Lower leg skin (tissue), 3 donors: ENCODE measurements around the gene PIK3CA.

ENCODE experiments used
- CTCF ChIP-seq, 3 donors: fragments of 450-650 bp; IDR thresholded peaks; one replicate each; pipeline ENCODE4 v1.5.1; 2016; ENCODE audit warnings: antibody characterized with exemption in 3 of 3, mild to moderate bottlenecking in 3 of 3, moderate library complexity in 2 of 3
- POLR2A ChIP-seq, 2 donors: fragments of 450-650 bp; IDR thresholded peaks; one replicate each; pipeline ENCODE4 v1.6.1; 2016 to 2017; ENCODE audit warnings: antibody characterized with exemption in 2 of 2, mild to moderate bottlenecking in 1 of 2, moderate library complexity in 1 of 2

DNA sequence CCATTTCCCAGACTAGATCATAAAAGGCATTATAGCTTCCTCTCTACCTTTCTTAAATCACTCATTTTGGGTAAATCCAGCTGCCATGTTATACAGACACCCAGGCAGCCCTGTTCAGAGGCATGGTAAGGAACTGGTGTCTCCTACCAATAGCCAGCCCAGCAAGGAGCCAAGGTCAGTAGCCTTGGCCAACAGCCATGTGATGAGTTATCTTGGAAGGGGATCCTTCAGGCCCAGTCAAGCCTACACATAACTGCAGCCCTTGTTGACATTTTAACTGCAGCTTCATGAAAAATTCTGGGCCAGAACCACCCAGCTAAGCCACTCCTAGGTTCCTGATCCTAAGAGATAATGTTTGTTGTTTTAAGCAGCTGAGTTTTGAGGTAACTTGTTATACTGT is 47.5 kb upstream of the PIK3CA start:
- TF ChIP-seq POLR2A (IDR thresholded peaks at IDR 0.05) (no peak), CTCF (IDR thresholded peaks at IDR 0.05) (no peak)
